ENCODE data around the gene RTTN.

The RTTN gene

DNA sequence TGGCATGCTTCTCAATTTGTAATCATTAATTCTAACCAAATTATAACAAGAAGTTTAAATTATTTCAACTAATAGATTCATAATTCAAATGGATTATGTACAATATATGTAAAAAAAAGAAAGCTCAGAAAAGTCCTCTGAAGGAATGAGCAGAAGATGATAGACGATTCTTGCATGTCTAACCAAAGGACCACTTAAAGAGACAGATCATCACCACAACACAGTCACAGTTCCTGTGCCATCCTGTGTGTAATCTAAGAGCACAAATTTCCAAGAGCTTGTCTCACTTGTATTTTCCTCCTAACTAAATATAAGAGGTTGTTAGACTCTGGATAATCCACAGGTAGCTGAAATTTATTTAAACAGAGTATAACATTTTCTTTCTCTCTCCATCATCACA, 135.5 kb downstream of the RTTN start:
- no peak for DNase-seq

- no peak for DNase-seq
Measured at GRCh38 chr18:70069382-70069781, 136.1 kb downstream of the RTTN start.

DNA sequence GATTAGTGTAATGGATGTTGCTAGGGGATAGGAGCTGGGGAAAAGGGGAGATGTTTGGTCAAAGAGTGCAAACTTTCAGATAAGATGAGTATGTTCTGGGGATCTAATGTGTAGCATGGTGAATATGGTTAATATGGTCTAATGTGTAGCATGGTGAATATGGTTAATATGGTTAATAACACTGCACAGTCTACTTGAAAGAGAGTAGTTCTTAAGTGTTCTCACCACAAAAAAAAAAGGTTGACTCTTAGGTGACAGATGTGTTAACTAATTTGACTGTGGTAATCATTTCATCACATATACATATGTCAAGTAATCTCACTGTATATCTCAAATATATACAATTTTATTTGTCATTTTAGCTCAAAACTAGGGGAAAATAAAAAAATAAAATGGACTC, 136.5 kb downstream of the RTTN start:
- DNase-seq, result no peak

GRCh38 chr18:70059684-70060083, 145.8 kb downstream of the RTTN start:
- no peak for DNase-seq

GRCh38 chr18:70058916-70059315, 146.6 kb downstream of the RTTN start:
- no peak for DNase-seq

- no peak for DNase-seq
Measured at GRCh38 chr18:70047931-70048603, 157.4 kb downstream of the RTTN start.

GRCh38 chr18:70046796-70047195, 158.7 kb downstream of the RTTN start:
- DNase-seq, result no peak

- DNase-seq, result no peak
Measured at GRCh38 chr18:70046207-70046606, 159.3 kb downstream of the RTTN start.

- DNase-seq, result peak; percentile 52 to 74
Measured at GRCh38 chr18:70044632-70045031, 160.9 kb downstream of the RTTN start.

GRCh38 chr18:70041459-70042050, 163.9 kb downstream of the RTTN start:
- no peak for DNase-seq

DNA sequence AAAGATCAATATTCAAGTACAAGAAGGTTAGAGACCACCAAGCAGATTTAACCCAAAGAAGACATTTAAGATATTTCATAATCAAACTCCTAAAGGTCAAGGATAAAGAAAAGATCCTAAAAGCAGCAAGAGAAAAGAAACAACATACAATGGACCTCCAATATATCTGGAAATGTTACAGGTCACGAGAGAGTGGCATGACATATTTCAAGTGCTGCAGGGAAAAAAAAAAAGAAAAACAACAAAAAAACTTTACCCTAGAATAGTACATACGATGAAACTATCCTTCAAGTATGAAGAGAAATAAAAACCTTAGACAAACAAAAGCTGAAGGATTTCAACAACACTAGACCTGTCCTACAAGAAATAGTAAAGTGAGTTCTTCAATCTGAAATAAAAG, 166.3 kb downstream of the RTTN start:
- DNase-seq, result no peak

DNA sequence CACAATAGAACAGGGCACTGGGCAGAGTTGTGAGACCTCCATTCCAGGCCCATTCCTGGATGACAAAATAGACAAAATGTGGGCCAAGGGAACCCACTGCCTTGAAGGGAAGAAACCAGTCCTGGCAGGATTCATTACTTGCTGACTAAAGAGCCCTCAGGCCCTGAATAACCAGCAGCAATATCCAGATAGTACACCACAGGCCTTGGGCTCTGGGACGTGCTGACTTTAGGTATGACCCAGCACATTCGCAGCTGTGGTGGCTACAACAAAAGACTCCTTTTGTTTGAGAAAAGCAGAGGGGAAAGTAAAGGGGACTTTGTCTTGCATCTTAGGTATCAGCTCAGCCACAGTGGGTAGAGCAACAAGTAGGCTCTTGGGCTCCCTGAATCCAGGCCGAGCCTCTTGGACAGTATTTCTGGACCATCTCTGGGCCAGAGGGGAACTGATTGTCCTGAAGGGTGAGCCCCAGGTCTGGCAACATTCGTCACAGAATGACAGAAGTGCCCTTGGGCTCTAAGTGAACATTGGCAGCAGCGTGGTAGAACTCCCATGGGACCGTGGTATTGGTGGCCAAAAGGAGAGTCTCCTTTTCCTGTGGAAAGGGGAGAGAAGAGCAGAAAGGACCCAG, 167.9 kb downstream of the RTTN start:
- DNase-seq, result no peak

- no peak for DNase-seq
Measured at GRCh38 chr18:70036771-70037347, 168.6 kb downstream of the RTTN start.

DNA sequence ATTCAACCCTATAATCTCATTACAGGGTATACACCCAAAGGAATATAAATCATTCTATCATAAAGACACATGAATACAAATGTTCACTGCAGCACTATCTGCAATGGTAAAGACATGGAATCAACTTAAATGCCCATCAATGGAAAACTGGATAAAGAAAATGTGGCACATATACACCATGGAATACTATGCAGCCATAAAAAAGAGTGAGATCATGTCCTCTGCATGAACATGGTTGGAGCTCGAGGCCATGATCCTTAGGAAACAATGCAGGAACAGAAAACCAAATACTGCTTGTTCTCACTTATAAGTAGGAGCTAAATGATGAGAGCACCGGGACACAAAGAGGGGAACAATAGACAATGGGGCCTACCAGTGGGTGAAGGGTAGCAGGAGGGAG, 169.3 kb downstream of the RTTN start:
- no peak for DNase-seq

DNA sequence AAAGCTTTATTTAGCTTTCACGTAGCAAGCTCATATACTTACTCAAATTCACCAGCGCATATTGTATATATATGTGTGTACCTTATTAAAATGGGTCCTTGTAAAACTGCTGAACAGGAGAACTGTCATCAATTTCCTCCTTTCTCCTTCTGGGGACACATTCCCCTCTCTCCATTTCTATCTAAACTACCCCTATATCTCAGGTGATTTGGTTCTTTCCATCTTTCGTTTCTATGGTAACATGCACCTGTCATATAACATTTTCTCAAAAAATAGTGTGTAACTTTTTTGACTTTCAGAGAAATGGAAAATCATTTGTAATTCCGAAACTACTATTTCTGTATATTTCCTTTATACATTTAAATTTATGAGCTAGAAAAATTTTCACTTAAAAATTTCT, 174.3 kb downstream of the RTTN start:
- no peak for DNase-seq

DNA sequence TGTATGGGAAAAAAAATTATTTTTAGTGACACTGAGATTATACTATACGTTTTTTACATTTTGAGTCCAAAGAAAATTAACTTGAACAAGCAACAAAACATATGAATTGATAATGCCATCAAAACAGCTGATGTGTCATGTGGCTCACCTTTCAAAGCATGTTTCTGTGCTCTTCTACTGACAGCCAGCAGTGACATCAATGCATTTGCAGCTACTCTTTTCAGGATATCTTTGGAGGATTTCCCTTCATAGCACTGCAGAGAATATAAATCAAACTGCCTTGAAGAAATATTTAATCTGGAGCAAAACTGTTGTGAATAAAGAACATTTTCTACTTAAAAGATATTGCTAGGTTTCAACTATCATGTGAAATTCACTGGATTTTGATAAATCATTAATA, 174.8 kb downstream of the RTTN start:
- no peak for DNase-seq

- DNase-seq, result no peak
Measured at GRCh38 chr18:70029163-70029562, 176.3 kb downstream of the RTTN start.

DNA sequence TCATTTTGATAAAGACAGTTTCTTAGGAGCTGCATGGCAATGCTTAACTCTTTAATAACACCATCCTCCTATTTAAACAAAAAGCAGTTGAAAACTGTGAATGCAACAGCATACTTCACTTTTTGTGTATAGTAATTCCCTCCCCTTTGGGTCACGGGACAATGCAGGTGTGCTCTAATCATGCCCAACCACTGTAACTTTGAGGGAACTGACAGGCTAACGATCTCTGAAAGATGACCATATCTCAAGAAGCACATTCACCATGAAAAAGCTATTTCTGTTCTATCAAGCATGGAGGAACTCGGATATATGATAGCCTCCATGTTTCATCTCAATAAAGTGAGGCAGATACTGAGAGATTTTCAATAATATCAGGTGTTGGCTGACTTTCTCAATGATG, 176.8 kb downstream of the RTTN start:
- no peak for DNase-seq

GRCh38 chr18:70028084-70028483, 177.4 kb downstream of the RTTN start:
- no peak for DNase-seq

DNA sequence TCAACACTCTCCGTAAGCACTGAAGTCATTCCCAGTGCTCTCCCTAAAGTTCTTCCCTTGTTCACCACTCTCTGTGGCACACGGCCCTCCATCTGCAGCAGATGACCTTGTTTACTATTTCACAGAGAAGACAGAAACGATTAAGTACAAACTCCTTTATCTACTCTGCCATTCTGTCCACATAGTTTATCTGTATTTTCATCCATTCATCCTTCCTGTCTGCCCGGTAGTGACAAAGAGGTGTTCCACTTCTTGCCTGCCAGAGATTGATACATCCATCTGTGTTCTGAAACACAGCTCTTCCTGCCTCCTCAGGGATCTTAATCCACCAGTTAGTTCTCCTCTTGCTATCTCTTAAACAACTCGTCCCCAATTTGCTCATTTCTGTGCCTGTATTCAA, 179.9 kb downstream of the RTTN start:
- DNase-seq, result no peak

DNA sequence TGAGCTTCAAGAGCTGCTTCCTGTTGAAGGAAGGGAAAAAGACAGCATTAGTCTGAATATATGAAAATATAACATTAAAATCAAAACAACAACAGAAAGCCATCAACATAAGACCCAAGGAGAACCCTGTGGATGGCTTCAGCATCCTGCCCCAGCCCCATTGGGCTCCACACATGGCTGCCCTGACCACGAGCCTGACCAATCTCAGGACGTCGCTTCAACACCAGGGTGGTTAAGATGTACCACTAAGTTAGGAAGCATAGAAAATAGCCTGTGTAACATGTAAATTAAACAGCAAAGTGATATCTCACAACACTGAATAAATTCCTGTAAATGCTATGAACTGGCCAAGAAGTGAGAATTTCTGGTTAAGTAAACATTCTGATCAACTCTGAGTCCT, 180.7 kb downstream of the RTTN start:
- DNase-seq, result no peak

- DNase-seq, result no peak
Measured at GRCh38 chr18:70024093-70024492, 181.4 kb downstream of the RTTN start.

- no peak for DNase-seq
Measured at GRCh38 chr18:70022636-70023035, 182.9 kb downstream of the RTTN start.

GRCh38 chr18:70021498-70021897, 184.0 kb downstream of the RTTN start:
- DNase-seq, result no peak
